ENCODE results near the gene CBFA2T2.
"Not testable (repeated sequence)": the region's sequence is repeated elsewhere in the genome, so short reads cannot be mapped to it uniquely, and the experiment has no call there.

Gene CBFA2T2

GRCh38 chr20:33569802-33570391 lies 80.0 kb downstream of the CBFA2T2 start:
- ATAC-seq (ENCODE audit: insufficient read depth, low read depth) (no peak), DNase-seq (no peak)
- H2AFZ ChIP-seq (ENCODE audit: low read depth, low read length), result no peak overlapping the region
- no peak overlapping the region for H3K27ac ChIP-seq (ENCODE audit: low read length)
- H3K4me2 ChIP-seq (ENCODE audit: insufficient read depth, low read length), result no peak overlapping the region
- H3K9ac ChIP-seq (ENCODE audit: low read depth, low read length), result no peak overlapping the region
- peaks cover 8% of the 10 kb centered on the region; the same call in 1 of the 2 replicates for H4K20me1 ChIP-seq (ENCODE audit: insufficient read depth, low read length)
- no peak overlapping the region for H3K4me3 ChIP-seq (ENCODE audit: low read depth in 1 of 2, low read length in 2 of 2)
- no peak for TF ChIP-seq EZH2 (IDR thresholded peaks at IDR 0.05; ENCODE audit: borderline replicate concordance, low read depth, low read length, severe bottlenecking)
- TF ChIP-seq, protein P1, sequence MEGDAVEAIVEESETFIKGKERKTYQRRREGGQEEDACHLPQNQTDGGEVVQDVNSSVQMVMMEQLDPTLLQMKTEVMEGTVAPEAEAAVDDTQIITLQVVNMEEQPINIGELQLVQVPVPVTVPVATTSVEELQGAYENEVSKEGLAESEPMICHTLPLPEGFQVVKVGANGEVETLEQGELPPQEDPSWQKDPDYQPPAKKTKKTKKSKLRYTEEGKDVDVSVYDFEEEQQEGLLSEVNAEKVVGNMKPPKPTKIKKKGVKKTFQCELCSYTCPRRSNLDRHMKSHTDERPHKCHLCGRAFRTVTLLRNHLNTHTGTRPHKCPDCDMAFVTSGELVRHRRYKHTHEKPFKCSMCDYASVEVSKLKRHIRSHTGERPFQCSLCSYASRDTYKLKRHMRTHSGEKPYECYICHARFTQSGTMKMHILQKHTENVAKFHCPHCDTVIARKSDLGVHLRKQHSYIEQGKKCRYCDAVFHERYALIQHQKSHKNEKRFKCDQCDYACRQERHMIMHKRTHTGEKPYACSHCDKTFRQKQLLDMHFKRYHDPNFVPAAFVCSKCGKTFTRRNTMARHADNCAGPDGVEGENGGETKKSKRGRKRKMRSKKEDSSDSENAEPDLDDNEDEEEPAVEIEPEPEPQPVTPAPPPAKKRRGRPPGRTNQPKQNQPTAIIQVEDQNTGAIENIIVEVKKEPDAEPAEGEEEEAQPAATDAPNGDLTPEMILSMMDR (IDR thresholded peaks at IDR 0.05; ENCODE audit: borderline replicate concordance, extremely low read depth, low read length, poor library complexity, severe bottlenecking), result no peak
- no peaks in the 10 kb centered on the region for H3K27me3 ChIP-seq (ENCODE audit: insufficient read depth, low read length, poor library complexity)
- H3K36me3 ChIP-seq (ENCODE audit: insufficient read depth, low read length), result no peaks in the 10 kb centered on the region
- peaks cover 7% of the 10 kb centered on the region for H3K79me2 ChIP-seq (ENCODE audit: insufficient read depth, low read length)
- no peaks in the 10 kb centered on the region for H3K9me3 ChIP-seq (ENCODE audit: insufficient read depth, low read length, severe bottlenecking)
- H3K4me1 ChIP-seq (ENCODE audit: insufficient read depth, low read length), result no peaks in the 10 kb centered on the region

DNA sequence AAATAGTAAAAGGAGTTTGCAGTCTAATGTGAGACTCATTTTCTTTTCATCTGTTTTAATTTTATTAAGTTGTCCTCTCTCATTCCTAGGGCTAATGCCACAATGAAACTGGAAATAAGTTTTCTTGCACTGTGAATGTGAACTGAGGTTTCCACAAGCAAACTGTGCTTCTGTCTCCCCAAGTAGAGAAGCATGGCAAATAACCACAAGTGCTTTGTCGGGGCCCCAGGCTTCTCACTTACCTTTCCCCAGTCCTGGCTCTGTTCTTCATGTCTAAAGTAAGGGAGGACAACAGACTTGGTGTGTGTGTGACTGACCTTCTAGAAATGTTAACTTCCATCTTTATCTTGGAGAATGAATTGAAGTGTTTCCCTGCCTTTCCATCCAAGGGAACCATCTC lies 80.8 kb downstream of the CBFA2T2 start:
- Histone ChIP-seq H3K36me3 (ENCODE audit: insufficient read depth, low read length) (no peaks in the 10 kb centered on the region), H3K4me1 (ENCODE audit: insufficient read depth, low read length) (no peaks in the 10 kb centered on the region), H3K79me2 (ENCODE audit: insufficient read depth, low read length) (peaks cover 7% of the 10 kb centered on the region), H2AFZ (ENCODE audit: low read depth, low read length) (no peak overlapping the region), H4K20me1 (ENCODE audit: insufficient read depth, low read length) (peaks cover 8% of the 10 kb centered on the region; the same call in 1 of the 2 replicates), H3K9me3 (ENCODE audit: insufficient read depth, low read length, severe bottlenecking) (no peaks in the 10 kb centered on the region), H3K27ac (ENCODE audit: low read length) (no peak overlapping the region), H3K9ac (ENCODE audit: low read depth, low read length) (no peak overlapping the region), H3K4me3 (ENCODE audit: low read depth in 1 of 2, low read length in 2 of 2) (no peak overlapping the region), H3K4me2 (ENCODE audit: insufficient read depth, low read length) (no peak overlapping the region), H3K27me3 (ENCODE audit: insufficient read depth, low read length, poor library complexity) (no peaks in the 10 kb centered on the region)
- TF ChIP-seq, protein P1 (IDR thresholded peaks at IDR 0.05; ENCODE audit: borderline replicate concordance, extremely low read depth, low read length, poor library complexity, severe bottlenecking), result no peak
- TF ChIP-seq EZH2 (IDR thresholded peaks at IDR 0.05; ENCODE audit: borderline replicate concordance, low read depth, low read length, severe bottlenecking), result no peak
- DNase-seq (no peak), ATAC-seq (ENCODE audit: insufficient read depth, low read depth) (no peak)

GRCh38 chr20:33573268-33573667 lies 83.4 kb downstream of the CBFA2T2 start:
- not testable (repeated sequence) for DNase-seq; H3K4me1 ChIP-seq (ENCODE audit: insufficient read depth, low read length); H3K27me3 ChIP-seq (ENCODE audit: insufficient read depth, low read length, poor library complexity); H3K79me2 ChIP-seq (ENCODE audit: insufficient read depth, low read length); H3K9ac ChIP-seq (ENCODE audit: low read depth, low read length); H4K20me1 ChIP-seq (ENCODE audit: insufficient read depth, low read length); H2AFZ ChIP-seq (ENCODE audit: low read depth, low read length); H3K4me2 ChIP-seq (ENCODE audit: insufficient read depth, low read length); H3K4me3 ChIP-seq (ENCODE audit: low read depth in 1 of 2, low read length in 2 of 2); H3K27ac ChIP-seq (ENCODE audit: low read length); ATAC-seq (ENCODE audit: insufficient read depth, low read depth); H3K36me3 ChIP-seq (ENCODE audit: insufficient read depth, low read length); H3K9me3 ChIP-seq (ENCODE audit: insufficient read depth, low read length, severe bottlenecking)

- Histone ChIP-seq H3K4me3 (ENCODE audit: low read depth in 1 of 2, low read length in 2 of 2) (no peak overlapping the region), H3K27me3 (ENCODE audit: insufficient read depth, low read length, poor library complexity) (no peaks in the 10 kb centered on the region), H3K4me1 (ENCODE audit: insufficient read depth, low read length) (no peaks in the 10 kb centered on the region), H3K9me3 (ENCODE audit: insufficient read depth, low read length, severe bottlenecking) (no peaks in the 10 kb centered on the region), H3K36me3 (ENCODE audit: insufficient read depth, low read length) (no peaks in the 10 kb centered on the region), H3K9ac (ENCODE audit: low read depth, low read length) (no peak overlapping the region), H3K4me2 (ENCODE audit: insufficient read depth, low read length) (no peak overlapping the region), H4K20me1 (ENCODE audit: insufficient read depth, low read length) (peaks cover 12% of the 10 kb centered on the region; the same call in 1 of the 2 replicates), H2AFZ (ENCODE audit: low read depth, low read length) (no peak overlapping the region), H3K79me2 (ENCODE audit: insufficient read depth, low read length) (peaks cover 13% of the 10 kb centered on the region), H3K27ac (ENCODE audit: low read length) (no peak overlapping the region)
- TF ChIP-seq EZH2 (IDR thresholded peaks at IDR 0.05; ENCODE audit: borderline replicate concordance, low read depth, low read length, severe bottlenecking), result no peak
- TF ChIP-seq, protein P1 (IDR thresholded peaks at IDR 0.05; ENCODE audit: borderline replicate concordance, extremely low read depth, low read length, poor library complexity, severe bottlenecking), result no peak
- ATAC-seq (ENCODE audit: insufficient read depth, low read depth) (no peak), DNase-seq (no peak)
These were observed 85.4 kb downstream of the CBFA2T2 start for GRCh38 chr20:33575282-33575681.

Data from DND-41 (cell line).